Body of pancreas (tissue), 4 donors: Measurements from ENCODE around the gene LCN15.

ENCODE experiments used
- CTCF ChIP-seq, 7 experiments: fragments of 450-650 bp in 4 of 7; fragments of 200-600 bp in 3 of 7; sonication (generic) in 3 of 7; IDR thresholded peaks; one replicate each; pipeline ENCODE4 v1.5.1; 2016 to 2019; ENCODE audit warnings: antibody characterized with exemption in 7 of 7
- POLR2A ChIP-seq, 3 donors: fragments of 450-650 bp; IDR thresholded peaks; one replicate each; pipeline ENCODE4 v1.6.1; 2016; ENCODE audit warnings: antibody characterized with exemption in 3 of 3, mild to moderate bottlenecking in 2 of 3

DNA sequence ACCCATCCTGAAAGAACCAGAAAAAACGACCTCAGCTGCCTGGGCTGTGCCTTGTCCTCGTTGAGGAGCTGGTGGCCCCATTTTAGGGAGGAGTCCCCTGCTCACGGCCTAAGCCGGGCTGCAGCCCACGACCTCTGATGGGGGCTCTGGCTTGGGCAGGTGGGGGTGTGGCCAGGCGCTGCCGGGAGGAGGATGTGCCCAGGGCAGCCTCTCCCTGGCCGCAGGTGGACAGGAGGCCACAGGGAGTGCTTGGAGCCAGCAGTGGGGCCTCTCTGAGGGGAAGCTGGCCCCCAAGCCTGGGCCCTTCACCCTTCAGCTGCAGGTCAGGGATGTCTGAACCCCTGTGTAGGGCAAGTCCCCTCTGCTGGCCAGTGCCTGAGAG lies 49.4 kb downstream of the LCN15 start:
- TF ChIP-seq CTCF (IDR thresholded peaks at IDR 0.05) (no peak), POLR2A (IDR thresholded peaks at IDR 0.05) (no peak)
